ENCODE measurements around the gene DHRS11.
"Not testable (repeated sequence)": the region's sequence is repeated elsewhere in the genome, so short reads cannot be mapped to it uniquely, and the experiment has no call there.

Gene DHRS11

GRCh38 chr17:36597866-36598777 is 6.4 kb downstream of the DHRS11 start:
- H3K9ac ChIP-seq (ENCODE audit: low read length) = no peak overlapping the region
- peaks cover 46% of the 10 kb centered on the region for H3K4me1 ChIP-seq (ENCODE audit: control insufficient read depth, insufficient read depth, low read length)
- H3K36me3 ChIP-seq (ENCODE audit: control insufficient read depth, insufficient read depth, low read length) = no peaks in the 10 kb centered on the region
- H3K4me3 ChIP-seq (ENCODE audit: low read length) = no peak overlapping the region
- H3K27me3 ChIP-seq (ENCODE audit: control insufficient read depth, insufficient read depth, low read length) = no peaks in the 10 kb centered on the region
- no peaks in the 10 kb centered on the region for H3K9me3 ChIP-seq (ENCODE audit: control insufficient read depth, low read length)

- Histone ChIP-seq H3K9ac (ENCODE audit: low read length) (no peak overlapping the region), H3K4me1 (ENCODE audit: control insufficient read depth, insufficient read depth, low read length) (peaks cover 38% of the 10 kb centered on the region), H3K36me3 (ENCODE audit: control insufficient read depth, insufficient read depth, low read length) (no peaks in the 10 kb centered on the region)
These were observed 7.3 kb downstream of the DHRS11 start for GRCh38 chr17:36598951-36599401.

GRCh38 chr17:36599546-36600250 is 8.0 kb downstream of the DHRS11 start:
- H3K4me1 ChIP-seq (ENCODE audit: control insufficient read depth, insufficient read depth, low read length) = peaks cover 36% of the 10 kb centered on the region
- no peaks in the 10 kb centered on the region for H3K36me3 ChIP-seq (ENCODE audit: control insufficient read depth, insufficient read depth, low read length)
- no peak overlapping the region for H3K9ac ChIP-seq (ENCODE audit: low read length)
- no peaks in the 10 kb centered on the region for H3K9me3 ChIP-seq (ENCODE audit: control insufficient read depth, low read length)
- H3K27me3 ChIP-seq (ENCODE audit: control insufficient read depth, insufficient read depth, low read length) = no peaks in the 10 kb centered on the region
- no peak overlapping the region for H3K4me3 ChIP-seq (ENCODE audit: low read length)

More at GRCh38 chr17:36598951-36599401, 7.3 kb downstream of the DHRS11 start:
- no peak overlapping the region for H3K4me3 ChIP-seq (ENCODE audit: low read length)
- no peaks in the 10 kb centered on the region for H3K27me3 ChIP-seq (ENCODE audit: control insufficient read depth, insufficient read depth, low read length)
- no peaks in the 10 kb centered on the region for H3K9me3 ChIP-seq (ENCODE audit: control insufficient read depth, low read length)

DNA sequence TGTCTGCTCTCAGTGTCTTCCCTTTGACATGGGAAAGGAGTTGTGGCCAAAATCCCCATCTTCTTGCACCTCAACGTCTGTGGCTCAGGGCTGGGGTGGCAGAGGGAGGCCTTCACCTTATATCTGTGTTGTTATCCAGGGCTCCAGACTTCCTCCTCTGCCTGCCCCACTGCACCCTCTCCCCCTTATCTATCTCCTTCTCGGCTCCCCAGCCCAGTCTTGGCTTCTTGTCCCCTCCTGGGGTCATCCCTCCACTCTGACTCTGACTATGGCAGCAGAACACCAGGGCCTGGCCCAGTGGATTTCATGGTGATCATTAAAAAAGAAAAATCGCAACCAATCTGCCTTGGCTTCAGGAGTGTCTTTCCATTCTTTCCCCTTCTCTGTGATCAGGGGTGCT is 8.8 kb downstream of the DHRS11 start:
- peak overlapping the region; percentile 66 for H3K4me3 ChIP-seq (ENCODE audit: low read length)
- no peaks in the 10 kb centered on the region for H3K27me3 ChIP-seq (ENCODE audit: control insufficient read depth, insufficient read depth, low read length)
- no peaks in the 10 kb centered on the region for H3K9me3 ChIP-seq (ENCODE audit: control insufficient read depth, low read length)
- H3K36me3 ChIP-seq (ENCODE audit: control insufficient read depth, insufficient read depth, low read length) = no peaks in the 10 kb centered on the region
- H3K4me1 ChIP-seq (ENCODE audit: control insufficient read depth, insufficient read depth, low read length) = peaks cover 34% of the 10 kb centered on the region
- H3K9ac ChIP-seq (ENCODE audit: low read length) = peak overlapping the region; percentile 73

GRCh38 chr17:36600936-36601302 is 9.2 kb downstream of the DHRS11 start:
- Histone ChIP-seq H3K27me3 (ENCODE audit: control insufficient read depth, insufficient read depth, low read length) (no peaks in the 10 kb centered on the region), H3K4me1 (ENCODE audit: control insufficient read depth, insufficient read depth, low read length) (peaks cover 34% of the 10 kb centered on the region), H3K9me3 (ENCODE audit: control insufficient read depth, low read length) (no peaks in the 10 kb centered on the region), H3K9ac (ENCODE audit: low read length) (peak overlapping the region; percentile 73), H3K36me3 (ENCODE audit: control insufficient read depth, insufficient read depth, low read length) (no peaks in the 10 kb centered on the region), H3K4me3 (ENCODE audit: low read length) (peak overlapping the region; percentile 66)

GRCh38 chr17:36601303-36602029 is 9.8 kb downstream of the DHRS11 start, which contains the start of gene MRM1:
Gene MRM1 (plus strand): TSS chr17:36601583. CDS start chr17:36601811, 228 bp downstream.
- H3K4me3 ChIP-seq (ENCODE audit: low read length) = peak within 1 kb of the TSS; percentile 66
- H3K36me3 ChIP-seq (ENCODE audit: control insufficient read depth, insufficient read depth, low read length) = no peaks in the 10 kb centered on the region
- H3K9me3 ChIP-seq (ENCODE audit: control insufficient read depth, low read length) = no peaks in the 10 kb centered on the region
- peak within 1 kb of the TSS; percentile 73 for H3K9ac ChIP-seq (ENCODE audit: low read length)
- no peaks in the 10 kb centered on the region for H3K27me3 ChIP-seq (ENCODE audit: control insufficient read depth, insufficient read depth, low read length)
- peaks cover 31% of the 10 kb centered on the region for H3K4me1 ChIP-seq (ENCODE audit: control insufficient read depth, insufficient read depth, low read length)

- peak overlapping the region; percentile 73 for H3K9ac ChIP-seq (ENCODE audit: low read length)
- peaks cover 24% of the 10 kb centered on the region for H3K4me1 ChIP-seq (ENCODE audit: control insufficient read depth, insufficient read depth, low read length)
- H3K4me3 ChIP-seq (ENCODE audit: low read length) = peak overlapping the region; percentile 66
These were observed 10.5 kb downstream of the DHRS11 start for GRCh38 chr17:36602030-36602748.

DNA sequence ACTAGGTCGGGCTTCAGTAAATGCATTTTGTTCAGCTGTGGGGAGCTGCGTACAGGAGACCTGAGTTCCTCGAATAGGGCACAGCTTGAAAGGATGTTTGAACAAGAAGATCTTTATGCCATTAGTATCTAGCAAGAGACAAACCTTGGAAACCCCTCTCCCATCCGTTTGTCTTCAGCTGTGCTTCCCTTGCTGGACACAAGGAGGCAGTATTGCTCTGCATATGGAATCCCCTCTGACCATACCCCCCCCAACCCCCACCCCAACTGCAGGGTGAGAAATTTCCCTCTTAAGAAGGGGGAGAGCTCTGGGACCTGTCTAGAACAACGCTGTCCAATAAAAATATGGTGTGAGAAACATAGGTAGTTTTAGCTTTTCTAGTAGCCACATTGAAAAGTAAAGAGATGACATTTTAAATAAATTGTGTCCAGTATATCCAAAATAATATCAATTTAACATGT is 11.3 kb downstream of the DHRS11 start:
- no peaks in the 10 kb centered on the region for H3K9me3 ChIP-seq (ENCODE audit: control insufficient read depth, low read length)
- H3K4me3 ChIP-seq (ENCODE audit: low read length) = peak overlapping the region; percentile 66
- H3K4me1 ChIP-seq (ENCODE audit: control insufficient read depth, insufficient read depth, low read length) = peaks cover 16% of the 10 kb centered on the region
- no peaks in the 10 kb centered on the region for H3K27me3 ChIP-seq (ENCODE audit: control insufficient read depth, insufficient read depth, low read length)
- H3K9ac ChIP-seq (ENCODE audit: low read length) = peak overlapping the region; percentile 73
- no peaks in the 10 kb centered on the region for H3K36me3 ChIP-seq (ENCODE audit: control insufficient read depth, insufficient read depth, low read length)

More at GRCh38 chr17:36602030-36602748, 10.5 kb downstream of the DHRS11 start:
- H3K36me3 ChIP-seq (ENCODE audit: control insufficient read depth, insufficient read depth, low read length) = no peaks in the 10 kb centered on the region
- no peaks in the 10 kb centered on the region for H3K27me3 ChIP-seq (ENCODE audit: control insufficient read depth, insufficient read depth, low read length)
- no peaks in the 10 kb centered on the region for H3K9me3 ChIP-seq (ENCODE audit: control insufficient read depth, low read length)

- not testable (repeated sequence) for H3K27me3 ChIP-seq (ENCODE audit: control insufficient read depth, insufficient read depth, low read length); H3K9me3 ChIP-seq (ENCODE audit: control insufficient read depth, low read length); H3K4me3 ChIP-seq (ENCODE audit: low read length); H3K36me3 ChIP-seq (ENCODE audit: control insufficient read depth, insufficient read depth, low read length); H3K9ac ChIP-seq (ENCODE audit: low read length)
- H3K4me1 ChIP-seq (ENCODE audit: control insufficient read depth, insufficient read depth, low read length) = peaks cover 23% of the 10 kb centered on the region
These were observed 13.3 kb downstream of the DHRS11 start for GRCh38 chr17:36605028-36605427.

DNA sequence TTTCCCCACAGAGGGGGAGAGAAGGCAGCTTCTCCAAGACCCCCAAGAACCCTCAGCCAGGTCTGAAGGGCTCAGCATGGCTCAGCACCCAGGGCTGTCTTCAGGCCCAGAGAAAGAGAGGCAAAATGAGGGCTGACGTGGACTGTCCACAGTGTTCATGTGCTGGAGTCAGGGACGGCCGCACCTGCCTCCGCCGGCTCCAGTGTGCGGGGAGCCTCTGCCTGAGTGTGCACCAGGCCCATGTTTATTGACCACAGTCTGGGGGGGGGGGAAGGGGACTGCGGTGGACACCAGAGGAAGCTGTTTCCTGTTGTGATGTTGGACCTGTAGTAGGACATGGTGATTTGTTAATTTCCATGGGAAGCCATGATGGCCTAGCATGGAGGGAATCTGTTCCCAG is 16.6 kb downstream of the DHRS11 start:
- Histone ChIP-seq H3K4me1 (ENCODE audit: control insufficient read depth, insufficient read depth, low read length) (peaks cover 7% of the 10 kb centered on the region), H3K9me3 (ENCODE audit: control insufficient read depth, low read length) (no peaks in the 10 kb centered on the region), H3K36me3 (ENCODE audit: control insufficient read depth, insufficient read depth, low read length) (no peaks in the 10 kb centered on the region), H3K27me3 (ENCODE audit: control insufficient read depth, insufficient read depth, low read length) (peaks cover 7% of the 10 kb centered on the region), H3K9ac (ENCODE audit: low read length) (no peak overlapping the region), H3K4me3 (ENCODE audit: low read length) (no peak overlapping the region)

GRCh38 chr17:36608794-36609497 is 17.3 kb downstream of the DHRS11 start:
- H3K4me1 ChIP-seq (ENCODE audit: control insufficient read depth, insufficient read depth, low read length) = peaks cover 7% of the 10 kb centered on the region
- H3K36me3 ChIP-seq (ENCODE audit: control insufficient read depth, insufficient read depth, low read length) = no peaks in the 10 kb centered on the region
- H3K27me3 ChIP-seq (ENCODE audit: control insufficient read depth, insufficient read depth, low read length) = peaks cover 7% of the 10 kb centered on the region
- H3K9me3 ChIP-seq (ENCODE audit: control insufficient read depth, low read length) = no peaks in the 10 kb centered on the region
- no peak overlapping the region for H3K9ac ChIP-seq (ENCODE audit: low read length)
- H3K4me3 ChIP-seq (ENCODE audit: low read length) = no peak overlapping the region

Data from mucosa of stomach (tissue), 1 donor.